SKM-1 treated with dmso at 0.1 percent for 144 hours (cell line): ENCODE results near the gene CALHM5.

Experiments
- DNase-seq: peaks from one replicate; lab custom pipeline; 2025; ENCODE audit not compliant: unreplicated experiment; lab: John Stamatoyannopoulos, UW

The CALHM5 gene

GRCh38 chr6:116545651-116546050, 34.2 kb downstream of the CALHM5 start, which contains the start of gene TRAPPC3L:
Gene TRAPPC3L, minus strand, starts transcription at chr6:116545684. Its CDS starts 170 bp downstream, at chr6:116545514.
- DNase-seq: no peak

GRCh38 chr6:116547358-116547757, 35.9 kb downstream of the CALHM5 start:
- no peak for DNase-seq

- no peak for DNase-seq
These were observed 39.4 kb downstream of the CALHM5 start for GRCh38 chr6:116550796-116551195.

DNA sequence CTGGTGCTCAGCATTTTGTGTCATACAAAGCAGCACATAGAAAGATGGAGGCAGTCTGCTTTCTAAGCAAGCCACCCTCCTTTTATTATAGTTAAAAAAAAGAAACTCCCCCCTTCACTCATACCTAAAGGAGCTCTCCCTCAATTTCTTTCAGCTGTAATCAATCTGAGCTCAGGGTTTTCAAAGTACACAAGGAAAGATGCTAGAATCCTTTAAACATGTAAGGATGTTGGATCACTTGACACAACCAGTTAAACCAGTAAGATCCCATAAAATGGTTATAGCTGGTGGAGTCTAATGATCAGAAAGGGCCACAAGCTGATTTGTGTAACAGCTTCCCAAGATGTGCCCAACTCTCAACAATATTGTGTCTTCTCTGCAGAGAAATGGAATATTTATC, 42.0 kb downstream of the CALHM5 start, which contains the start of gene CALHM4:
TSS of gene CALHM4 (plus strand) at position 301 of the 400 bp plus-strand sequence. CDS start at position 344, 43 bp downstream.
- no peak for DNase-seq

DNA sequence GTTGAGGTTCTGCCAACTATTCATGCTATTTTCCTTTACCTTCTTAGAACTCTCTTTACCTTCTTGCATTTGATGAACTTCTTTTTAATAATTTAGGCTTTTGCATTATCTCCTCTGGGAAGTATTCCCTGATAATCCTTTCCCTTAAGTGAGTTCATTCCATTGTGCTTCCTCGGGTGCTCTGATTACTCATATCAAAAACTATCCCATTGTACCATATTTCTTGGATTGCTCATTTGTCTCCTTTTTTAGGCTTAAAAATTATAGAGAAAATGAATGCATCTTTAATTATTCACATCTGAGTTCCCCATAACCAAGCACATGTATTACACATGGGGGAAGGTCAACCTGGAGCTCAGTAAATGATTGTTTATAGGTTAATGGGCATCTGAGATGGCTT, 44.6 kb downstream of the CALHM5 start:
- no peak for DNase-seq

GRCh38 chr6:116556814-116557415, 45.5 kb downstream of the CALHM5 start:
- DNase-seq: no peak

GRCh38 chr6:116557893-116558292, 46.5 kb downstream of the CALHM5 start:
- DNase-seq: no peak

- DNase-seq: no peak
These were observed 48.7 kb downstream of the CALHM5 start for GRCh38 chr6:116560130-116560529.

DNA sequence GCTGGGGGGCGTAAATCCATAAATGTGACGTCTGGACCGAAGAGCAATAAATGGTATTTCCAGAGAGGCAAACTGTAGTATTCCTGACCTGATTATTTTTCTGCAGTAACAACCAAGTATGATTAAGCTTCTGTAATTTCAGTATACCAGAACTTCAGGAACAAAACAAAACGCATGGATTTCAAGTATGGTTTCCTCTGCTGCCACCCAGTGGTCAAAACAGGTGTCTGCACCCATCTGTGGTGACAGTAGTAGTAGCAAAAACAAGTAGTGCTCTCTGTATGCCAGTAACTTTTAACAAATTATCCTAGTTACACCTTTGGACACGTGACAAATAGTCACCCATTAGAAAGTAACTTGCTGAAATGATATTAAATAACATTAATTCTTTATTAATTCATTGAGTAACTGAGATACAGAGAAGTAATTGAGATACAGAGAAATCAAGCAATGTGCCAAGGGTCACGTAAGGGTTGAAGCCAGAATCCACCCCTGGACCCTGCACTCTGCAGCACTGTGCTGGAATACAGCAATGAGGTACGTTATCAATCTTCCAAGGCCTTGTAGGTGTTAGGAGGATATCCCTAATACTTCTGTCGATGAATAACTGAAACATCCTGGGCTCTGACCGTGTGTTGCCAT, 50.1 kb downstream of the CALHM5 start:
- peak; percentile 52 for DNase-seq

- DNase-seq: no peak
These were observed 50.6 kb downstream of the CALHM5 start for GRCh38 chr6:116562019-116562403.

DNA sequence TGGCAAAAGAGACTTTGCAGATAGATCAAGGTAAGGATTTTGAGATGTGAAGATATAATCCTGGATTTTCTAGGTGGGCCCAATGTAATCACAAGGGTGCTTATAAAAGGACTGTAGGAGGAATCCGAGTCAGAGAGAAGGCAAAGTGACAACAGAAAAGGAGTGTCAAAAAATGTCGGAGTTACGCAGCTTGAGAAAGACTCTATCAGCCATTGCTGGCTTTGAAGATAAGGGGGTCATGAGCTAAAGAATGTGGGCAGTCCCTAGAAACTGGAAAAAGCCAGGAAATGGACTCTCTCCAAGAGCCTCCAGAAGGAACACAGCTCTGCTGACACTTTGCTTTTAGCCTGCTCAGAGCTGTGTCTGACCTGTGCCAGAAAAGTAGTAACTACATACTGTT, 51.2 kb downstream of the CALHM5 start:
- no peak for DNase-seq

- DNase-seq: no peak
These were observed 52.4 kb downstream of the CALHM5 start for GRCh38 chr6:116563830-116564229.

GRCh38 chr6:116564311-116564710, 52.9 kb downstream of the CALHM5 start:
- DNase-seq: no peak

DNA sequence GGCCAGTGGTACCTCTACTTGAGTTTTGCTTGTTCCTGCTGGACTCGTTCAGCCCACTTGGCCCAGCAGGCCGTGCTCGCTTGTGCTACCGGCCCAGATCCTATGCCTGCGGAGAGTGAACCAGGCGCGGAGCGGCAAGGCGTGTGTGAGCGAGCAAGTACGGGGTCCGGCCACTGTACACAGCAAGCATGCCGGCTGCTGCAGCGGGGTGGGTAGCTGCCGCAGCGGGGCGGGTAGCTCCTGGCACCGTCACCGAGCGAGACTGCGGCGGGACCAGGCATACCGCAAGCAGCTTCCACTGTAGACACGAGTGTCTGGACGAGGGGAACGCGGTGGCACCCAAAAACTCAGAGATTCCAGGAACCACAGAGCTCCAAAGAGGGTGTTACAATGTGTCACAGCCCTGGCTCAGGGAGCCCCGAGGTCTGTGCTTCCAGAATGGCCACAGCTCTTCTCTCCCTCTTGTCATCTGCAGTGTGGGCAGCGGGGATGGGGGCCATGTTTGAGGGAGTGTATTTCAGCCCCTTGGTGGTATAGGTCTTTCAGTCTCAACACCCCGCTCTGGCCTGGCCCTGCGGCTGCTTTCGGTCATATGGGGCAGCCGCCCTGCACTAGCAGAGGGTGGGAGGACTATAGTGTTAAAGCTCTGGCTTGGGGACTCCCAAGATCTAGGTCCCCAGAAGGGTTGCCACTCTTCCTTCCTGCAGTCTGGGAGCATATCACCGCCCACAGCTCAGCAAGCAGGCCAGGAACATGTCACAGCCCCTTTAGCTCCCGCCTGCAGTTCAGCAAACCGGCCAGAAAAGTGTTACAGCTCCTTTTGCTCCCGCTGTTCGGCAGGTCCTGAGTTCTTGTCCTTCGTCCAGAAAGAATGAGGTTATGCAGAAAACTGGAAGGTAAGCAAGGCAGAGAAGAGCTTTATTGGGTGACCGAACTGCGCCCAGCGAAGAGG, 53.8 kb downstream of the CALHM5 start:
- no peak for DNase-seq

DNA sequence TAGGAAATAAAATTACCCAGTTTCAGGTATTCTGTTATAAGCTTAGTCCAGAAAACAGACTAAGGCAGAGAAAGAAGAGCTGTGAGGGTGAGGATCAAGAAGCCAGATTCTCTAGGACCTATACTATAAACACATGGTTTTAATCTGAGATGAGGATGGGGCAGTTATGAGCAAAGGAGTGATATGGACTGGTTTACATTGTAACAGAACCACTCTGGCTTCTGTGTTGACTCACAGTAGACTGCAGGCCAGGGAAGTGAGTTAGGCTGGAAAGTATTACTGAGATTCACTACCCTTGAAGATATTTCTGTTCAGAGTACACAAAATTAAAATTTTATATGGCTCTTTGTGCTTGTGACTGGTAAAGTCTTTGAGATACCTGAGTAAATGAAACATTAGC, 56.7 kb downstream of the CALHM5 start:
- no peak for DNase-seq

- no peak for DNase-seq
These were observed 57.6 kb downstream of the CALHM5 start for GRCh38 chr6:116568821-116569755.

GRCh38 chr6:116570856-116571682, 59.6 kb downstream of the CALHM5 start, which contains the start of gene RWDD1:
Gene RWDD1, plus strand, starts transcription at chr6:116571504. Its CDS starts 79 bp downstream, at chr6:116571583.
- peak; percentile 99 for DNase-seq

- DNase-seq: no peak
These were observed 60.2 kb downstream of the CALHM5 start for GRCh38 chr6:116571683-116572000.

- DNase-seq: no peak
These were observed 60.7 kb downstream of the CALHM5 start for GRCh38 chr6:116572162-116572561.
